HepG2 (cell line): ENCODE data around the gene NR1H2. TPM values are rescaled to one million over a fixed set of nuclear protein-coding genes. Genes with fewer than 3 reads are reported as not detected.

Experiments used
- ATAC-seq: fragments of 200-7000 bp; cut with Tn5 transposase; 3 replicates; pipeline ENCODE4 v1.9.1; 2020; ENCODE audit warnings: mild to moderate bottlenecking, moderate library complexity
- BruUV-seq: library from RNA; stranded (reverse); fragments of 400-500 nt; replicated peaks from 2 replicates; lab custom pipeline; 2021; lab: Mats Ljungman, UMichigan
- CTCF ChIA-PET: fragments of 300-600 bp; formaldehyde crosslinking; extraction: SDS; loops from one replicate; lab custom pipeline; 2021; ENCODE audit warnings: low total read pairs, inconsistent platforms, low intra/inter-chr PET ratio; lab: Yijun Ruan, JAX
- POLR2A ChIA-PET: fragments of 350-600 bp; sonication (Branson Sonifier 250); formaldehyde crosslinking; loops from one replicate; lab custom pipeline; 2020; ENCODE audit warnings: antibody characterized with exemption, inconsistent platforms; lab: Yijun Ruan, JAX
- DNase-seq: peaks from one replicate; pipeline ENCODE4 v3.0.0-alpha.2; 2015; ENCODE audit warnings: low spot score
- FAIRE-seq: peaks from 3 replicates; lab custom pipeline; 2011; peaks lifted over from hg19 to GRCh38; lab: Jason Lieb, UNC
- H2AFZ ChIP-seq: one replicate; pipeline ENCODE4 v1.6.1; 2011; ENCODE audit warnings: low read length, inconsistent platforms
- H3K27ac ChIP-seq: fragments of 300-600 bp; 3 replicates; pipeline ENCODE4 v1.8.0; 2011; ENCODE audit warnings: mixed run types, mild to moderate bottlenecking, mixed read lengths, low read length, inconsistent platforms; ENCODE audit not compliant: insufficient read depth; ENCODE audit errors: extremely low read length
- H3K27me3 ChIP-seq, 2 experiments: fragments of 200-600 bp in 1 of 2; 2 replicates in 1 of 2; 3 replicates in 1 of 2; pipeline versions ENCODE4 v1.6.0 to v1.8.0; 2011; ENCODE audit warnings: low read length in 2 of 2, mild to moderate bottlenecking in 2 of 2, moderate library complexity in 2 of 2, inconsistent platforms in 1 of 2; ENCODE audit not compliant: insufficient read depth in 2 of 2, control insufficient read depth in 1 of 2
- H3K36me3 ChIP-seq, 2 experiments: fragments of 200-600 bp in 1 of 2; replicated peaks in 1 of 2; 2 replicates in 1 of 2; 3 replicates in 1 of 2; pipeline versions ENCODE4 v1.5.1 to v1.8.0; 2011; ENCODE audit warnings: low read length in 2 of 2, inconsistent platforms in 1 of 2; ENCODE audit not compliant: insufficient read depth in 2 of 2, control insufficient read depth in 1 of 2
- H3K4me1 ChIP-seq: 2 replicates; pipeline ENCODE4 v1.5.1; 2012; ENCODE audit warnings: low read length, inconsistent platforms; ENCODE audit not compliant: insufficient read depth
- H3K4me2 ChIP-seq: 2 replicates; pipeline ENCODE4 v1.6.0; 2011; ENCODE audit warnings: low read depth, low read length, inconsistent platforms
- H3K4me3 ChIP-seq, 3 experiments: fragments of 200-600 bp in 1 of 3; sonication (generic), shearing (Covaris generic) in 1 of 3; replicated peaks in 1 of 3; 2 replicates each; pipeline ENCODE4 v1.5.1; 2011 to 2016; ENCODE audit warnings: low read length in 3 of 3, inconsistent platforms in 2 of 3, low read depth in 2 of 3, mild to moderate bottlenecking in 2 of 3, control low read depth in 1 of 3, mixed read lengths in 1 of 3; ENCODE audit not compliant: insufficient read depth in 1 of 3
- H3K79me2 ChIP-seq: one replicate; pipeline ENCODE4 v1.6.1; 2011; ENCODE audit warnings: low read length, inconsistent platforms; ENCODE audit not compliant: insufficient read depth
- H3K9ac ChIP-seq: 2 replicates; pipeline ENCODE4 v1.6.0; 2011; ENCODE audit warnings: mild to moderate bottlenecking, low read depth, low read length, inconsistent platforms; ENCODE audit not compliant: insufficient read depth
- H3K9me3 ChIP-seq: 2 replicates; pipeline ENCODE4 v1.5.1; 2012; ENCODE audit warnings: mild to moderate bottlenecking, low read length
- H4K20me1 ChIP-seq: 2 replicates; pipeline ENCODE4 v1.6.0; 2011; ENCODE audit warnings: inconsistent platforms, mild to moderate bottlenecking, low read length, moderate library complexity; ENCODE audit not compliant: insufficient read depth
- ZMYM3 ChIP-seq: sonication (generic); formaldehyde crosslinking; IDR thresholded peaks from 2 replicates; pipeline ENCODE4 v1.5.1; 2020; ENCODE audit warnings: mild to moderate bottlenecking, missing genetic modification reagents
- ZNF678 ChIP-seq: sonication (generic); formaldehyde crosslinking; IDR thresholded peaks from 2 replicates; pipeline ENCODE4 v1.4.0; 2020; ENCODE audit warnings: mild to moderate bottlenecking, missing genetic modification reagents
- ZNF737 ChIP-seq: sonication (generic); formaldehyde crosslinking; IDR thresholded peaks from 2 replicates; pipeline ENCODE4 v1.5.0; 2020; ENCODE audit warnings: missing genetic modification reagents, mild to moderate bottlenecking, borderline replicate concordance
- ZSCAN5A ChIP-seq: sonication (generic); formaldehyde crosslinking; IDR thresholded peaks from 2 replicates; pipeline ENCODE4 v1.8.0; 2022; ENCODE audit warnings: mild to moderate bottlenecking, missing genetic modification reagents, borderline replicate concordance
- WGBS: methylation state at CpG from one replicate; pipeline ENCODE4 v1.1.6; 2017; ENCODE audit warnings: low lambda C conversion rate; 5-methylcytosine and 5-hydroxymethylcytosine counted together
- in situ Hi-C: cut with HindIII; loops from 2 replicates; pipeline ENCODE4 v1.10.0; 2017; ENCODE audit warnings: low pct_unique_long_range_greater_than_20kb; ENCODE audit not compliant: extremely low pct_ligation_motif_present
- intact Hi-C: fragments of 100-400 bp; cut with micrococcal nuclease; formaldehyde crosslinking; loops from one replicate; pipeline ENCODE4 v1.10.0; 2022; ENCODE audit not compliant: unreplicated experiment
- polyA plus RNA-seq, 8 experiments: library from polyadenylated mRNA; depleted of rRNA in 3 of 8; stranded (reverse) in 7 of 8; unstranded in 1 of 8; fragments of >200 nt; fragmentation: Illumina TruSeq in 4 of 8; extraction: Trizol in 4 of 8; gene quantifications; 2 replicates each; pipeline versions ENCODE4 v1.2.1 to v1.2.3, GENCODE V29; 2011 to 2016; ENCODE audit warnings: low read depth in 4 of 8, missing spikeins in 1 of 8, mixed read lengths in 1 of 8; ENCODE audit not compliant: insufficient read depth in 1 of 8
- total RNA-seq, 5 experiments: library from RNA; depleted of rRNA; stranded (reverse); fragments of >200 nt; fragmentation: Illumina TruSeq; extraction: Trizol; gene quantifications; 2 replicates each; pipeline ENCODE4 v1.2.3, GENCODE V29; 2016; ENCODE audit warnings: low read depth in 1 of 5
- TF ChIP-seq, protein P1 (sequence below): sonication (generic); formaldehyde crosslinking; IDR thresholded peaks from 2 replicates; pipeline ENCODE4 v1.5.0; 2020; ENCODE audit warnings: missing genetic modification reagents

The NR1H2 gene
- total and polyA plus RNA-seq, 2 of the 13 experiments (the other 11 are each of a cell fraction or from before 2014, with no cell fraction given): 10.3 to 13.5 TPM

DNA sequence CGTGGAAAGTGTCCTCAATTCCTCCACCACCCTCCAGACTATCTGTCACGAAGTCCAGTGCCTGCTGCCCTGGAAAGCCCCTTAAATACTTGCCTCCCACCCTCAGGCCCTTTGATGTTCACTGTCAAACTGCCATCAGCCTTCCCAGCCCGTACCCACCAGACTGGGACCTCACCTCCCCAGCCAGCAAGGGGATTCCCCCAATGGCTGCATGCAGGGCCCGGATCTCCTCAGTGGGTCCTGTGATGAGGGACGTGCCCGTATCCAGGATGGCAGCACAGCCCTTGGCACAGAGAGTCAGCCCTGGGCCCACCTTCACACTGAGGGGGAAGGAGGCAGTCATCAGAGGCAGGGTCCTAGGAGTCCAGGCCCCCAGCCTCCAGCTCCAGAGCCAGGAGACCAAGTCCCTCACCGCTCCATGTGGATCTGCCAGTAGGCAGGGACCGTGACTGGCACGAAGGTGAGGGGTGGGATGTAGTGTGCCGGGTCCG, 16.9 kb upstream of the NR1H2 start (continued):
- TF ChIP-seq ZNF678 (CRISPR knock-in tag) (no peak), ZNF737 (no peak), ZMYM3 (CRISPR knock-in tag) (no peak)
- TF ChIP-seq, all 625 proteins: peak for 0

DNA sequence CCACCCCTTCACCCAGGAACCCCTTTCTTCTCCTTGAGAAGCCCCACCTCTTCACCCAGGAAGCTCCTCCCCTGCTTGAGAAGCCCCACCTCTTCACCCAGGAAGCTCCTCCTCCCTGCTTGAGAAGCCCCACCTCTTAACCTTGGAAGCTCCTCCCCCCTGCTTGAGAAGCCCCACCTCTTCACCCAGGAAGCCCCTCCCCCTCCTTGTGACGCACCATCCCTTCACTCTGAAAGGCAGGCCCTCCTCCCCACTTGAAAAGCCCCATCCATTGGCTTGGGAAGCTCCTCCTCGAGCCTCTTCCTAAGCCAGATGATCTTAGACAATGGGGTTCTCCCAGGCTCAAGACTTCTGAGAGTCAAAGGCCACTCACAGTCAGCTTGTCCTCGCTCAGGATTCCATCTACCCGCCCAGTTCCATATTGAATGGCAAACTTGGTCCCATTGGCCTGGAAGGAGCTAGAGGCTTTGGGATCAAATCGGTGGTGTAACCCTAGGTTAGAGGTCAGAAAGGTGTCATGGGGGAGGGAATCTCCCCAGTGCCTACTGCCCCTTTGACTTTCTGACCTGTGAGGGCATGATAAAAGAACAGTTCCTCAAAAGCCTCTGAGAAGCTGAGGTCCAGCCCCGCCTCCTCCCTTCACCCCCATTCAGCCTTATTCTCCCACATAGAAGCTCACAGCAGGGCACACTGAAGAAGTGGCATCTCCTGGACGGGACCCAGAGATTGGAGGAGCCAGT, 14.8 kb upstream of the NR1H2 start:
- intact Hi-C loops: no loop called here
- H3K4me1 ChIP-seq: peaks cover 11% of the 10 kb centered on the region; the same call in 1 of the 2 replicates
- H3K79me2 ChIP-seq: no peaks in the 10 kb centered on the region
- H3K27ac ChIP-seq: no peak overlapping the region
- H4K20me1 ChIP-seq: no peaks in the 10 kb centered on the region
- CTCF ChIA-PET: no interaction called here
- no peak for TF ChIP-seq ZSCAN5A
- TF ChIP-seq, protein P1, sequence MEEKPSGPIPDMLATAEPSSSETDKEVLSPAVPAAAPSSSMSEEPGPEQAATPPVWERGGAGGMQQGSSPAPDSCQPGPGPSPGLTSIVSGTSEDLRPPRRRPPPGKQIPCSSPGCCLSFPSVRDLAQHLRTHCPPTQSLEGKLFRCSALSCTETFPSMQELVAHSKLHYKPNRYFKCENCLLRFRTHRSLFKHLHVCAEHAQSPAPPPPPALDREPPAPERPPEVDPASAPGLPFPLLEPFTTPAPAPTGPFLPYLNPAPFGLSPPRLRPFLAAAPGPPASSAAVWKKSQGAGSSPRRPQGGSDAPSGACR (CRISPR knock-in tag): no peak
- H3K4me2 ChIP-seq: no peak overlapping the region
- ATAC-seq: no peak
- 31% methylated on average over 6 of the region's 7 CpGs for WGBS
- no peaks in the 10 kb centered on the region for H3K36me3 ChIP-seq
- no peak for DNase-seq
- in situ Hi-C loops: loop anchor here (25.0 kb wide), 1 partner anchor 426 kb away; the partner anchor contains the start of gene ACP4
- BruUV-seq: no TSS peak
- H2AFZ ChIP-seq: no peak overlapping the region
- no peak overlapping the region for H3K9ac ChIP-seq
- POLR2A ChIA-PET: no interaction called here
- no peaks in the 10 kb centered on the region for H3K9me3 ChIP-seq
- no peak overlapping the region for H3K4me3 ChIP-seq
- FAIRE-seq: no peak
- no peaks in the 10 kb centered on the region for H3K27me3 ChIP-seq
